Astrocyte (in vitro differentiated cells and primary cell): Measurements from ENCODE around the gene TRIM56. TPM values are rescaled to one million over a fixed set of nuclear protein-coding genes. Genes with fewer than 3 reads are reported as not detected.

ENCODE experiments used
- DNase-seq: peaks from one replicate; pipeline ENCODE4 v3.0.0-alpha.2; 2010; ENCODE audit warnings: low read depth
- FAIRE-seq: peaks from 2 replicates; lab custom pipeline; 2011; peaks lifted over from hg19 to GRCh38; lab: Jason Lieb, UNC
- H2AFZ ChIP-seq: 2 replicates; pipeline ENCODE4 v1.6.0; 2012; ENCODE audit warnings: low read depth, low read length, inconsistent platforms
- H3K27ac ChIP-seq: 2 replicates; pipeline ENCODE4 v1.5.1; 2011; ENCODE audit warnings: low read depth, low read length, inconsistent platforms
- H3K27me3 ChIP-seq: 2 replicates; pipeline ENCODE4 v1.6.0; 2011; ENCODE audit warnings: low read length, inconsistent platforms; ENCODE audit not compliant: insufficient read depth
- H3K36me3 ChIP-seq: 2 replicates; pipeline ENCODE4 v1.5.1; 2011; ENCODE audit warnings: low read length, inconsistent platforms; ENCODE audit not compliant: insufficient read depth
- H3K4me1 ChIP-seq: 2 replicates; pipeline ENCODE4 v1.5.1; 2011; ENCODE audit warnings: low read length, inconsistent platforms; ENCODE audit not compliant: insufficient read depth
- H3K4me2 ChIP-seq: 2 replicates; pipeline ENCODE4 v1.6.0; 2012; ENCODE audit warnings: low read length, inconsistent platforms
- H3K4me3 ChIP-seq: 2 replicates; pipeline ENCODE4 v1.5.1; 2011; ENCODE audit warnings: low read depth, mild to moderate bottlenecking, low read length, inconsistent platforms; ENCODE audit not compliant: insufficient read depth
- H3K79me2 ChIP-seq: 2 replicates; pipeline ENCODE4 v1.6.0; 2012; ENCODE audit warnings: mild to moderate bottlenecking, low read length, inconsistent platforms; ENCODE audit not compliant: insufficient read depth
- H3K9ac ChIP-seq: 2 replicates; pipeline ENCODE4 v1.6.0; 2012; ENCODE audit warnings: mild to moderate bottlenecking, low read length, inconsistent platforms
- H3K9me3 ChIP-seq: 2 replicates; pipeline ENCODE4 v1.5.1; 2012; ENCODE audit warnings: low read depth, mild to moderate bottlenecking, low read length, inconsistent platforms; ENCODE audit not compliant: insufficient read depth
- H4K20me1 ChIP-seq: 2 replicates; pipeline ENCODE4 v1.6.0; 2012; ENCODE audit warnings: low read length, inconsistent platforms; ENCODE audit not compliant: insufficient read depth
- H3K27ac Mint-ChIP-seq: one replicate; pipeline ENCODE4 v1.8.0; 2021; ENCODE audit warnings: mild to moderate bottlenecking, mixed read lengths; ENCODE audit not compliant: unreplicated experiment
- H3K27me3 Mint-ChIP-seq: one replicate; pipeline ENCODE4 v1.8.0; 2021; ENCODE audit warnings: low read depth, mixed read lengths; ENCODE audit not compliant: unreplicated experiment
- H3K36me3 Mint-ChIP-seq: one replicate; pipeline ENCODE4 v1.8.0; 2021; ENCODE audit warnings: low read depth, mixed read lengths; ENCODE audit not compliant: unreplicated experiment
- H3K4me1 Mint-ChIP-seq: one replicate; pipeline ENCODE4 v1.8.0; 2021; ENCODE audit warnings: low read depth, mixed read lengths; ENCODE audit not compliant: unreplicated experiment
- H3K4me3 Mint-ChIP-seq: one replicate; pipeline ENCODE4 v1.8.0; 2021; ENCODE audit warnings: mild to moderate bottlenecking, moderate library complexity, mixed read lengths; ENCODE audit not compliant: unreplicated experiment
- H3K9me3 Mint-ChIP-seq: one replicate; pipeline ENCODE4 v1.8.0; 2021; ENCODE audit warnings: mild to moderate bottlenecking, mixed read lengths; ENCODE audit not compliant: unreplicated experiment
- CTCF ChIP-seq: IDR thresholded peaks from 2 replicates; pipeline ENCODE4 v1.5.1; 2011; ENCODE audit warnings: low read depth, mild to moderate bottlenecking, inconsistent platforms, low read length, moderate library complexity; ENCODE audit not compliant: insufficient read depth
- EZH2 ChIP-seq: IDR thresholded peaks from 2 replicates; pipeline ENCODE4 v1.6.1; 2012; ENCODE audit warnings: mild to moderate bottlenecking, low read length, inconsistent platforms; ENCODE audit not compliant: insufficient read depth
- total RNA-seq: library from RNA; stranded (reverse); gene quantifications from 2 replicates; pipeline ENCODE4 v1.2.1, GENCODE V29; 2021

Gene TRIM56
- total RNA-seq, 1 donor from 2014 or later = 24.2 TPM

GRCh38 chr7:101140746-101141382 lies 55.6 kb downstream of the TRIM56 start:
- Histone ChIP-seq H4K20me1 (peaks cover 22% of the 10 kb centered on the region), H2AFZ (no peak overlapping the region), H3K79me2 (no peaks in the 10 kb centered on the region), H3K4me3 (no peak overlapping the region), H3K9me3 (no peaks in the 10 kb centered on the region), H3K9ac (no peak overlapping the region), H3K27ac (no peak overlapping the region), H3K36me3 (peaks cover 17% of the 10 kb centered on the region), H3K27me3 (peaks cover under 1% of the 10 kb centered on the region), H3K4me2 (no peak overlapping the region), H3K4me1 (peaks cover 19% of the 10 kb centered on the region)
- H3K4me1 Mint-ChIP-seq = peaks cover 28% of the 10 kb centered on the region
- no peaks in the 10 kb centered on the region for H3K9me3 Mint-ChIP-seq
- peaks cover 1% of the 10 kb centered on the region for H3K27me3 Mint-ChIP-seq
- peaks cover 7% of the 10 kb centered on the region for H3K36me3 Mint-ChIP-seq
- DNase-seq (no peak), FAIRE-seq (no peak)
- H3K4me3 Mint-ChIP-seq = peak overlapping the region; percentile 57
- peak overlapping the region; percentile 75 for H3K27ac Mint-ChIP-seq
- TF ChIP-seq CTCF (no peak), EZH2 (no peak)

Other genes with a start within 250 kb of the TRIM56 start
- gene SLC12A9, start 232.8 kb upstream of the TRIM56 start, total RNA-seq = 26.7 and 30.5 TPM in 2 replicates
- gene TRIP6, start 218.1 kb upstream of the TRIM56 start, total RNA-seq = 86.9 and 99.9 TPM in 2 replicates
- 112 and 118 TPM in 2 replicates for gene SRRT, start 210.4 kb upstream of the TRIM56 start, total RNA-seq
- gene UFSP1, start 195.8 kb upstream of the TRIM56 start, total RNA-seq = 2.7 and 3.3 TPM in 2 replicates
- gene ACHE, start 189.6 kb upstream of the TRIM56 start, total RNA-seq = 12.1 and 18.9 TPM in 2 replicates
- gene MUC3A, start 135.9 kb upstream of the TRIM56 start, total RNA-seq = 0.61 TPM in 1 of 2 replicates, not detected in the other
- 2.5 and 2.8 TPM in 2 replicates for gene MUC12, start 115.9 kb upstream of the TRIM56 start, total RNA-seq
- gene MUC17, start 65.4 kb upstream of the TRIM56 start, total RNA-seq = not detected in 2 replicates
- 1,303 and 1,496 TPM in 2 replicates for gene SERPINE1, start 41.6 kb downstream of the TRIM56 start, total RNA-seq
- 172 and 181 TPM in 2 replicates for gene AP1S1, start 69.0 kb downstream of the TRIM56 start, total RNA-seq
- 40.5 and 51.8 TPM in 2 replicates for gene VGF, start 80.1 kb downstream of the TRIM56 start, total RNA-seq
- 0.16 TPM in 1 of 2 replicates, not detected in the other for gene NAT16, start 94.8 kb downstream of the TRIM56 start, total RNA-seq
- not detected in 2 replicates for gene MOGAT3, start 115.6 kb downstream of the TRIM56 start, total RNA-seq
- gene PLOD3, start 132.1 kb downstream of the TRIM56 start, total RNA-seq = 161 and 164 TPM in 2 replicates
- 107 and 115 TPM in 2 replicates for gene ZNHIT1, start 132.7 kb downstream of the TRIM56 start, total RNA-seq
- 8.7 and 10.0 TPM in 2 replicates for gene CLDN15, start 152.3 kb downstream of the TRIM56 start, total RNA-seq
- gene FIS1, start 159.6 kb downstream of the TRIM56 start, total RNA-seq = 134 and 140 TPM in 2 replicates
- gene IFT22, start 236.3 kb downstream of the TRIM56 start, total RNA-seq = 20.9 and 23.5 TPM in 2 replicates